T47D (cell line): ENCODE measurements around the gene PUSL1.

Experiments
- DNase-seq, 2 experiments: peaks; one replicate each; pipeline versions ENCODE4 v3.0.0 to v3.0.0-alpha.2; 2011 to 2012; ENCODE audit warnings: low read depth in 1 of 2, low spot score in 1 of 2
- JUND ChIP-seq: IDR thresholded peaks from 2 replicates; pipeline ENCODE4 v1.6.1; 2012; ENCODE audit warnings: low read depth
- in situ Hi-C: cut with HindIII; loops from 2 replicates; pipeline ENCODE4 v1.10.0; 2016; ENCODE audit warnings: low sequenced_read_pairs, low pct_unique_long_range_greater_than_20kb

The PUSL1 gene

DNA sequence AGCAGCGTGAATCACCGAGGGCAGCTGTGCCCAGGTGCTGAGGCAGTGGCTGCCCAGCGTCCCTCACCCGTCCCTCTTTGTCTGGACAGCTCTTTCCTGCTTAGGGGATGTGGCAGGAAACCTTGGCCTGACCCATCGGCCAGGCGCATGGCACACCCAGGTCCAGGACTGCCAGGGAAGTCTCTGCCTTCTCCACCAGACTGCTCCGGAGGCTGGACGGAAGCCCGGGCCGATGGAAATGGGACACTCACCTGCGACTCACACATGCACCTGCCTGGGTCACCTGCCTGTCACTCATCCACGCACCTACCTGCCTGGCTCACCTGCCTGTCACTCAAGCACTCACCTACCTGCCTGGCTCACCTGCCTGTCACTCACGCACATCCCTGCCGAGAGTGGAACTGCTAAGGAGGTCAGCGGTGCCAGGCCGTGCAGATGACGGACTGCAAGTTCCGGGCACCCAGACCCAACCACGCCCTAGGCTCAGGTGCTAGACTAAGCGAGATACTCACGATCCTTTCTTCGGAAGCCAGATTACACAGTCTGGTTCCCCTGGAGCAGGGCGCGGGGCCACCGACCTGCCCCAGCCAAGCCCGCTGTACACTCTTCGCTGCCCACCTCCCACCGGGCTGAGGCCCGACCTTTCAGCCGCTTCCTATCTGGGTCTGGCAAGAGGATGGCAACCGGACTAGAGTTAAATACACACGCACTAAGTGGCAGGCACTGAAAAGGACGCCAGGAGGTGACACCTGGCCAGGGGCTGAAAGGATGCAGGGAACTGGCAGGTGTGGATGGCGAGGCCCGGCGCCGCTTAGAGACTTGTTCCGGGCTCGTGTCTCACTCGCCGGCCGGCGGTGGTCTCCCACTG, 35.8 kb upstream of the PUSL1 start:
- peak; percentile 91 to 93 for DNase-seq
- in situ Hi-C loops: no loop called here
- no peak for TF ChIP-seq JUND

- no peak for TF ChIP-seq JUND
- DNase-seq: no peak
- in situ Hi-C loops: no loop called here
Measured at GRCh38 chr1:1273209-1273511, 35.2 kb upstream of the PUSL1 start.

DNA sequence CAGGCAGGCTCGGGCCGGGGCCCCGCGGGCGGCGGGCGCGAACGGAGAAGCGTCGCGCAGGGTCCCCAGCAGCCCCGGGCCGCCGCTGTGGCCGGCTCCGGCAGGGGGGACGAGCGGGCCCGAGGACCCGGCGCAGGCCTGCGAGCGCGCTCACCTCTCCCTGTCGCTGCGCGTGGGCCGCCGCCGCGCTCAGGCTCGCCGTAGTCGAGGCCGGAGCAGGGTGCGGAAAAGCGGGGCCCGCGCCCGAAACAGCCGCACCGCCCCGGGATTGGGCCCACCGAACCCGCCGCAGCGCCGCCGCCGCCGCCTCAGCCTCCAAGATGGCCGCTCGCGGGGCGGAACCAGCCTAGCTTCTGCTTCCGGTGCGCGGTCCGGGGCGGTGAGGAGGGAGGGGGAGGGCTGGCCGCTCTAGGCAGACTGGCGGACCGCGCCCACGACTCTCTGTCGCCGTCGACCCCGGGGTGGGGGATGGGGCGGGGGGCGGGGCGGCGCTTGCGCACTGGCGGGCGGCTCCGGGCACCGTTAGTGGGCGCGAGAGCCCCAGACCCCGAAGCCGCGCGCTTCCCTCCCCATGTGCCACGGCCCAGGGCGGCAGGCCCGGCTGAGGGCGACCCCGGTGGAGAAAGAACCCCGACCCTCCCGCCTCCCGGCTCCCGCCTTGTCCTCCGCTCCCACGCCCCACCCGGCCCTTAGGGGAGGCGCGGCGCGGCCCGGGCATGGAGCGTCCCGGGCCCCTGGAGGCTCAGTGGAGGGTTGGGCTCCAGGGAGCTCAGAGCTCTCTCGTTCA, 34.7 kb upstream of the PUSL1 start, which contains the start of gene UBE2J2:
Gene UBE2J2, minus strand, starts transcription at position 343 of the 787 bp plus-strand sequence. CDS start 5,862 bp downstream, outside the sequence.
- DNase-seq: peak; percentile 83 to 88
- TF ChIP-seq JUND: no peak
- in situ Hi-C loops: no loop called here

DNA sequence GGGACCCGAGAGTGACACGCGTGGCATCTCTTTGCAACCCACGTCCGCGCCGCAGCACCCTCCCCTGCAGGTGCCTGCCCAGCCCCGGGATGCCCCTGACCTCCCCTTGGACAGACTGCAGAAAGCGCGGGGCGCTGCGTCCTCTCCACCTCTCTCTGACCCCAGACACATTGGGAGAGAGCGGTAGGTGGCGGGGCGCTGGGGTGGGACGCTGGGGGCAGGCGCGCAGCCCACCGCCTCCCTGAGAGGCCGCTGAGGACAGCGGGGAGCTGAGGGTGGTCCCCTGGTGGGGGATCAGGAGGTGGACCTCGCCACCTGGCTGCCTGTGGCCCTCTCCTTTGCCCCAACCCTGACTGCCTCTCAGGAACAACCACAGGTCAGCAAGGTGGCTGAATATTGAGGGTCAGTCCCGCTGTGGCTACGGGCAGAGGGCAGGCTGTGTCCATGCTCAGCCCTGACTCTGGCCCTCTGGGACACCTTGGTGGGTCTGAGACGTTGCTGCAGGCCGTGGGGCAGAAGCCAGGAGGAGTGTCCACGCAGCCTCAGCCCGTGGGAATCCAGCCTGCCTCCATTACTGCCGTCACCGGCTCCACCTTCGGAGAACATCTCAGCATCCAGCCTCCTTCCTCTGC, 34.0 kb upstream of the PUSL1 start:
- in situ Hi-C loops: no loop called here
- DNase-seq: no peak
- TF ChIP-seq JUND: no peak

DNA sequence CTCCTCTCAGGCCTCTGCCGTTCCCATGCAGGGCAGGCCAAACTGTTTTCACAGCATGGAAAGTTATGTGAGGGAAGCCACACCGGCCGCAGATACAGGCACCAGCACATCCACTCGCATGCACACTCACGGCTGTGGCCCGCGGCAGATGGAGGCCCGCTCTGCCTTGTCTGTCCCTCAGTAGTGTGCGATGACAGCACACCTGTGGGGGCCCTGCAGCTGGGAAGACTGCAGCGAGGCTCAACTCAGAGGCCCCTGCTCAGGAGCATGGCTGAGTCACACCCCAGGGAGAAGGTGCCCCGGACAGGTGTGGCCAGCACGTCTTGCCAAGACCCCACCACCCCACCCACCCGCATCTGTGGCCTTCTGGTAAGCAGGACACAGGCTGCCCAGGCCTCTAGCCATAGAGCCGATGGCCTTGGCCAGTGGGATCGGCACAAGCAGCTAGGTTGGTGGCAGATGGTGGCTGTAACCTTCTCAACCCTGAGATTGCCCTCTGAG, 33.4 kb upstream of the PUSL1 start:
- DNase-seq: no peak
- in situ Hi-C loops: no loop called here
- TF ChIP-seq JUND: no peak

DNA sequence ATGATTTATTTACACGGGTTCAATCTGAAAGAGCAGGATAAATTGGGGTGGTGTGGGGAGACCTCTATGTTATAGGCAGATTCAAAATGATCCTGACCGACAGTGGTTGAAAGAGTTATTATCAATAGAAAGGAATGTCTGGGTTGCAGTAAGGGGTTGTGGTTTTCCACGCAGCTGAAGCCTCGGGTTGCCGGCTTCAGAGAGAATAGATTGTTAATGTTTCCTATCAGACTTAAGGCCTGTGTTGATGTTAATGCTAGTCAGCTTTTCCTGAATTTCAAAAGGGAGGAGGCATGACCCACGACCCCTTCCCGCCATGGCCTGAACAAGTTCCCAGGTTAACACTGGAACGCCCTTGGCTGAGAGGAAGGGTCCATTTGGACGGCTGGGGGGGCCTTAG, 32.6 kb upstream of the PUSL1 start:
- in situ Hi-C loops: no loop called here
- no peak for DNase-seq
- no peak for TF ChIP-seq JUND

GRCh38 chr1:1278620-1279019, 29.8 kb upstream of the PUSL1 start:
- TF ChIP-seq JUND: no peak
- in situ Hi-C loops: no loop called here
- no peak for DNase-seq

GRCh38 chr1:1279028-1279427, 29.4 kb upstream of the PUSL1 start:
- TF ChIP-seq JUND: no peak
- no peak for DNase-seq
- in situ Hi-C loops: no loop called here

DNA sequence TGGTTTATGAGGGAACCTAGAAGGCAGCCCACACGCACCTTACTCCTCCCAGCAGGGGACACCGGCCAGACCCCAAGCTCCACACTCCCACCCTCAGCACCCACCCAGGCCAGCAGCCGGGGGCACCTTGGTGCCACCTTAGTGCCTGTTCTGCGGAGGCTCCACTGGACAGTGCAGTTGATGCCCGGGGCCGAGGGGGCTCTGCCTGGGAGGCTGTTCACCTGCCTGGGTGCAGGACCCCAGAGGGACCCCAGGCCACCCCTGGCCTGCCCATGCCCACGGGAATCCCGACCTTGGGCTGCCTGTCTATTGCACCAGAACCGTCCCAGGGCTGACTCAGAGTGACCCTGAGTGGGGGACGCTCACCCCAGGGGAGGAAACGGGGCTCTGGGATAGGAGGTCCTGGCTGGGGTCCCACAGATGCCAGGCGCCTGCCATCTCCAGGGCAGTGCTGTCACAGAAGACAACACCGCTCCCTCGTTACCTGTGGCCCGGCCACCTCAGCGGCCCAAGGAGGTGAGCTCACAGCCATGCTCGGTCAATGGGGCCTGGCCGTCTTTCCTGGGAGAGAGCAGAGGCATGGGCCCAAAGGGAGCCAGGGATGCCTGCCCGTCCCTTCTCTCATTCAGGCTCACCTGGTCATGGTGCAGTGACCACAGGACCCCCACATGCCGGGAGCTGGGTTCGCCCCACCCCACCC, 27.5 kb upstream of the PUSL1 start:
- in situ Hi-C loops: no loop called here

DNA sequence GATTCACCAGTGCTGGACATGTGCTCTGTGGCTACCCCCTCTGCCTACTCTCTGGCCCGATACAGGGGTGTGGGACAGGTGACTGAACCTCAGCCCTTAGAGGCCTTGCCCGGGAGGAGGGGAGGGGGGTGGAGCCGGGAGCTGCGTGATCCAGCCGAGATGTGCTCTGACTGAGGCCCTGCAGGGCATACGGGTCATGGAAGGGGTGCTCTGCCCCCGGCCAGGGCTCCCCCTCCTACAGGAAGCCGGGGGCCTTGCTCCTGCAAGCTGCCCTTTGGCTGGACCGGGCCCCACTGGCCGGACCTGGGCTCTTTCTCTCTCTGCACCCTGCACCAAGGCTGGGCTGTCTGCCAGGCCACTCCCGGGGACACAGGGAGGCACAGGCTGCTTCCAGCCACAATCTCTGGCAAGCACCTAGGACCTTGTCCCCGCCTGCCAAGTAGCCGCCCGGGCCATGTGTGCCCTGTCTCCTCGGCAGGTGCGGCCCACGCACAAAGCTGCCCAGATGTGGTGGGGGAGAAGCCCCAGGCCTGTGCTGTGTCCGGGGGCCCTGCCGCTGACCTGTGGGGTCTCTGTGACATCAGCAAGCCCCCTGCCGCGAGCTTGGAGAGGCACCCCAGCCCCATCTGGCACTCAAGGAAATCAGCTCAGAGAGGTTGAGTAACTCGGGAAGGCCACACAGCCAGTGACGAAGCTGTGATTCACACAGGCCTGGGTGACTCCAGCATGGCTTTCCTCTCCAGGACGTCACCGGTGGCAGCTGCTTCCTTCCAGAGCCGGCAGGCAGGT, 26.7 kb upstream of the PUSL1 start:
- in situ Hi-C loops: no loop called here
- no peak for DNase-seq
- TF ChIP-seq JUND: no peak

More for the DNA sequence above, 27.5 kb upstream of the PUSL1 start:
- no peak for TF ChIP-seq JUND
- no peak for DNase-seq

- DNase-seq: no peak
- TF ChIP-seq JUND: no peak
- in situ Hi-C loops: no loop called here
Measured at GRCh38 chr1:1282998-1283397, 25.4 kb upstream of the PUSL1 start.
